Measurements from ENCODE around the gene DPP10. TPM values are rescaled to one million over a fixed set of nuclear protein-coding genes. Genes with fewer than 3 reads are reported as not detected.

The DPP10 gene
- total and polyA plus RNA-seq, 2 of the 13 experiments (the other 11 are each of a cell fraction or from before 2014, with no cell fraction given): 0.95 to 1.7 TPM

- H3K27me3 ChIP-seq (ENCODE audit: control insufficient read depth in 1 of 2, insufficient read depth in 2 of 2, low read length in 2 of 2): no peaks in the 10 kb centered on the region
- in situ Hi-C loops (cut with HindIII; ENCODE audit: extremely low pct_ligation_motif_present, low pct_unique_long_range_greater_than_20kb): no loop called here
- ATAC-seq: no peak
- H3K4me2 ChIP-seq (ENCODE audit: low read depth, low read length): no peak overlapping the region
- DNase-seq (ENCODE audit: low spot score): no peak
- H3K9me3 ChIP-seq (ENCODE audit: low read length): no peaks in the 10 kb centered on the region
- intact Hi-C loops (cut with micrococcal nuclease; ENCODE audit: unreplicated experiment): loop anchor here (2.0 kb wide), 1 partner anchor 21 kb away; no protein-coding TSS in a partner anchor
- no peak overlapping the region for H3K27ac ChIP-seq (ENCODE audit: extremely low read length, insufficient read depth, low read length)
- ChIA-PET CTCF (ENCODE audit: low intra/inter-chr PET ratio, low total read pairs) (no interaction called here), POLR2A (no interaction called here)
- no TSS peak for BruUV-seq (replicated peaks)
- no peak overlapping the region for H2AFZ ChIP-seq (ENCODE audit: low read length)
- H3K4me3 ChIP-seq (replicated peaks in 1 of 3; ENCODE audit: insufficient read depth in 1 of 3, low read depth in 2 of 3, low read length in 3 of 3): no peak overlapping the region
- H3K9ac ChIP-seq (ENCODE audit: insufficient read depth, low read depth, low read length): no peak overlapping the region
- FAIRE-seq: no peak
- TF ChIP-seq ZBTB33 (CRISPR knock-in tag; IDR thresholded peaks at IDR 0.05) (no peak), HDAC6 (IDR thresholded peaks at IDR 0.05; ENCODE audit: low read depth, low read length) (no peak), ZBTB4 (CRISPR knock-in tag; IDR thresholded peaks at IDR 0.05; ENCODE audit: borderline replicate concordance) (no peak), SKIL (CRISPR knock-in tag; IDR thresholded peaks at IDR 0.05; ENCODE audit: borderline replicate concordance) (no peak), ZNF614 (CRISPR knock-in tag; IDR thresholded peaks at IDR 0.05; ENCODE audit: borderline replicate concordance) (no peak), ZMYM2 (CRISPR knock-in tag; IDR thresholded peaks at IDR 0.05) (no peak)
- WGBS (ENCODE audit: low lambda C conversion rate): 74% methylated on average over 2 of the region's 2 CpGs
- H3K36me3 ChIP-seq (replicated peaks in 1 of 2; ENCODE audit: control insufficient read depth in 1 of 2, insufficient read depth in 2 of 2, low read length in 2 of 2): no peaks in the 10 kb centered on the region
- H4K20me1 ChIP-seq (ENCODE audit: insufficient read depth, low read length): no peaks in the 10 kb centered on the region
- H3K4me1 ChIP-seq (ENCODE audit: insufficient read depth, low read length): no peaks in the 10 kb centered on the region
- no peaks in the 10 kb centered on the region for H3K79me2 ChIP-seq (ENCODE audit: insufficient read depth, low read length)
Measured at GRCh38 chr2:115171751-115172150, 729.3 kb downstream of the DPP10 start.

All from HepG2 (cell line).